HG03135 (cell line): Measurements from ENCODE around the gene DAND5.

Experiments
- ATAC-seq: cut with Tn5 transposase; IDR thresholded peaks from one replicate; pipeline ENCODE4 v1.9.1; 2021; ENCODE audit warnings: mild to moderate bottlenecking, moderate library complexity; ENCODE audit not compliant: unreplicated experiment

The DAND5 gene, protein sequence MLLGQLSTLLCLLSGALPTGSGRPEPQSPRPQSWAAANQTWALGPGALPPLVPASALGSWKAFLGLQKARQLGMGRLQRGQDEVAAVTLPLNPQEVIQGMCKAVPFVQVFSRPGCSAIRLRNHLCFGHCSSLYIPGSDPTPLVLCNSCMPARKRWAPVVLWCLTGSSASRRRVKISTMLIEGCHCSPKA

DNA sequence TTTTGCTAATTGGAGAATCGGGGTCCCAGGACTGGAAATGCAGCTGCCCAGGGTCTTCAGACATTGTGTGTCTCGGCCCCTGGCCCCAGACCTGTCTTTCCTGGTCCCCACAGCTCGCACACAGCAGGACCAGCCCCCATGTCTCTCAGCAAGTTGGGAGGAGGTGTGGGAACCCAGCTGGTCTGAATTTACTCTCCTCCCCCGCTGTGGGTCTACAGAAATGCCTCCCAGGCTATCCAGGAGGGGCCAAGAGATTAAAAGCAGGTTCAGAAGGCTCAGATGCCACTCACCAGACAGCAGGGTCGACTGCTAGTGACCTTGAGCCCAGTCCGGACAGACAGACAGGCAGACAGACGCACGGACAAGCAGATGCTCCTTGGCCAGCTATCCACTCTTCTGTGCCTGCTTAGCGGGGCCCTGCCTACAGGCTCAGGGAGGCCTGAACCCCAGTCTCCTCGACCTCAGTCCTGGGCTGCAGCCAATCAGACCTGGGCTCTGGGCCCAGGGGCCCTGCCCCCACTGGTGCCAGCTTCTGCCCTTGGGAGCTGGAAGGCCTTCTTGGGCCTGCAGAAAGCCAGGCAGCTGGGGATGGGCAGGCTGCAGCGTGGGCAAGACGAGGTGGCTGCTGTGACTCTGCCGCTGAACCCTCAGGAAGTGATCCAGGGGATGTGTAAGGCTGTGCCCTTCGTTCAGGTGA, at the start of gene DAND5:
DAND5 (plus strand) TSS at position 285 of the 697 bp plus-strand sequence; CDS start at position 370, 85 bp downstream.
- no peak for ATAC-seq

DNA sequence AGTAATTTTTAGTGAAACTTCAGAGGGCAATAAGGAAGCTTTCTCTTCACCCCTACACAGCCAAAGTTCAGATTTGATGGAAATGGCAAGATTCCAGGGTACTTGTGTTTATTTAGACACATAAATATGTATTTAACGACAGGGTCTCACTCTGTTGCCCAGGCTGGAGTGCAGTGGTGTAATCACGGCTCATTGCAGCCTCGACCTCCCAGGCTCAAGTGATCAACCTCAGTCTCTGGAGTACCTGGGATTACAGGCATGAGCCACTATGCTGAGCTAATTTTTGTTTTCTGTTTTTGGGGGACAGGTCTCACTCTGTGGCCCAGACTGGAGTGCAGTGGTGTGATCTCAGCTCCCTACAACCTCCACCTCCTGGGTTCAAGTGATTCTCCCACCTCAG, 48.3 kb upstream of the DAND5 start:
- no peak for ATAC-seq

DNA sequence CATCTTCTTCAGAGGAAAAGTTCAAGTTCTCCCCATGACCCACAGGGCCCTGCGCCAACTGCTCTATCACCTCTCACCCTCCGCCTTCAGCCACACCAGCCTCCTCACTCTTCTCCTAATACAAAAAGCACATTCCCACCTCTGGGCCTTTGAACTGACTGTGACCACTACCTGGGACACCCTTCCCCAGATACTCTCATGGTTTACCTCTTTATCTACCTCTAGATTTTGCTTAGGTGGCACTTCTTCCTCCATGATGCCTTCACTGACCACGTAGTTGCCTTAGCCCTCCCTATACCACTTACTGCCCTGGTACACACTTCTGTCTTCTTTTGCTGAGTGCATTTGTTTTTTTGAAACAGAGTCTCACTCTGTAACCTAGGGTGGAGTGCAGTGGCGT, 46.4 kb upstream of the DAND5 start:
- no peak for ATAC-seq

DNA sequence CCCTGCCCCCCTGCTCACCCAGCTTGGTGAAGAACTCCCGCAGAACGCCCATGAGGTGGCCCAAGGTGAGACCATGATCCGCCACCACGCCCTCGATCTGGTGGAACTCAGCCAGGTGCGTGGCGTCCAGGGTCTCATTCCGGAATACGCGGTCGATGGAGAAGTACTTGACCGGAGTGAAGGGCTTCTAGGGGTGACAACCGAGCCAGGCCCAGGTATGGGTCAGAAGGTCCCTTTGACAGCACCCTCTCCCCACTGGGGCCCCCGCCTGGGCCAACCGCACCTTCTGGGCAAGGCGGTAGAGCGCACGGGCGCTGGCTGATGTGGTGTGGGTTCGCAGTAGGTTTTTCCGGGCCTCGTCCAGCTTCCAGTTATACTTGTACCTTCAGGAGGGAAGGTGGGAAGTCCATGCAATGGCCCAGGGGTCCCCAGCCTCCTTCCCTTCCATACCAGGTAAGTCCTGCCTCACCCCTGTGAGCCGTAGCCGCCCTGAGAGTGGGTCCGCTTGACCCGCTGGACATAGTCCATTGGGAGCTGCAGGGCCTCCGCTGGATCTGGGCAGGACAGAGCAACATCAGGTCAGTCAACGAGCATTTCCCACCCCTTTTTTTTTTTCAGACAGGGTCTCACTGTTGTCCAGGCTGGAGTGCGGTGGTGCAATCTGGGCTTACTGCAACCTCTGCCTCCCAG, 44.6 kb upstream of the DAND5 start:
- ATAC-seq, result no peak

DNA sequence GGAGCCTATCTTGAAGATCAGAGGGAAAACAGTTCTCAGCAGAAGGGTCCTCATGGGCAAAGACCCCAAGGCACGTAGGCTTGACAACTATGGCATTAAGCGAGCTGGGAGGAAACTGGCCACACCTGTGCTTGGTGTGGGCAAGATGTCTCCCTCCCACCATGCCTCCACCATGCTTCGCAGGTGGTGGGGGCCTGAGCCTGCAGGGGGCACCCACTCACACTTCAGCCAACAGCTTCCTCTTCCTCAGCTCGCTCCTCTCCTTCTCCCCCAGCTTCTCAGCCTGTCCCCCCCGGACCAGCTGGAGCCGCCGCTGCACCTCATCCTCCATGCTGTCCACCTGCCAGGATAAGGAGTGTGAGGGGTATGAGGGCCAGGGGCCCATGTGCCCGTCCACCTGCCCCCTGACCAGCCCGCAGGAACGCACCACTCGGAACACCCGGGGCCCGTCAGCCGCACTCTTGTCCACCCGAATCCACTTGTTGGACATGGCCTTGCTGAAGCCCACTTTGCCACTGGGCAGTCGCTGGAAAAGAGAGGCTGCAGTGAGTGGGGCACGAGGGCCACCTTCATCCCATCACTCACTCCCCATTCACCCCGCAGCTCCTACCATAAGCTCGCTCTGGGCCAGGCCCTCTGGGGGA, 39.3 kb upstream of the DAND5 start:
- ATAC-seq, result no peak

DNA sequence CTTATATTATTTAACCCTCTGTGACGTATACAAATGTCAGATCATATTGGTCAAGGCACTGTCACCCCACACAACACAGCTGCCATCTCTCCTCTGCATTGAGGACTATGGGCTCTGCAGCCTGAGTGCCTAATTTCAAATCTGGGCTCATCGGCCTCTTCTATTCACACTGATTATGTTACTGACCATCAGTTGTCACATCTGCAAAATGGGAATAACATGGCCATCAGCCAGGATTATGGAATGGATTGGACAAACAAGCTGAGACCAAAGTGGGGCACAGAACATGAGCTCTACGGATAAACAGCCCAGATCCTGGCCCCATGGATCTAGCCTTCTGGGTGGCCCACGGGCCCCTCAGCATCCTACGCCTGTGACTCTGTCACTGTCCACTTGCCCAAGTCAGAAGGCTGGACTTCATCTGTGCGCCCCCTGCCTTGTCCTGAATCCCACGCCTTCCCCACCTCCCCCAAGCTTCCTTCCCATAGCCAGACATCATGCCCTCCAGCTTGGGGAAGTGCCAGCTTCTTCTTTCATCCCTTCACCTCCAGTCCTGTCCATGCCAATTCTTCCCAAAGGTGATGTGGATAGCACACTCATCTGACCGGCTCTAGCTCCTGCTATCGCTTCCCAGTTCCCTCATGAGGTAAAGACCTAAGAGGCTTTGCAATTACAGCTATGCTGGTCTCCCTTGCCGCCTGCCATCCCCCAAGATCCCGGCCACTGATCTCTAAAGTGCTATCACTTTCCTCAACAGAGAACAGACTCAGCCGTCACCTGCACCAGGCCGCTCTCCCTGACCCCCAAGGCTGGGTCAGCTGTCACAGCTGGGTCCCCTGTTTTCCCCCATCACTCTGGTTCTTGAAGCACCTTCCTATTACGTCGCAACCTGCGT, 36.7 kb upstream of the DAND5 start:
- peak; percentile 14 for ATAC-seq

DNA sequence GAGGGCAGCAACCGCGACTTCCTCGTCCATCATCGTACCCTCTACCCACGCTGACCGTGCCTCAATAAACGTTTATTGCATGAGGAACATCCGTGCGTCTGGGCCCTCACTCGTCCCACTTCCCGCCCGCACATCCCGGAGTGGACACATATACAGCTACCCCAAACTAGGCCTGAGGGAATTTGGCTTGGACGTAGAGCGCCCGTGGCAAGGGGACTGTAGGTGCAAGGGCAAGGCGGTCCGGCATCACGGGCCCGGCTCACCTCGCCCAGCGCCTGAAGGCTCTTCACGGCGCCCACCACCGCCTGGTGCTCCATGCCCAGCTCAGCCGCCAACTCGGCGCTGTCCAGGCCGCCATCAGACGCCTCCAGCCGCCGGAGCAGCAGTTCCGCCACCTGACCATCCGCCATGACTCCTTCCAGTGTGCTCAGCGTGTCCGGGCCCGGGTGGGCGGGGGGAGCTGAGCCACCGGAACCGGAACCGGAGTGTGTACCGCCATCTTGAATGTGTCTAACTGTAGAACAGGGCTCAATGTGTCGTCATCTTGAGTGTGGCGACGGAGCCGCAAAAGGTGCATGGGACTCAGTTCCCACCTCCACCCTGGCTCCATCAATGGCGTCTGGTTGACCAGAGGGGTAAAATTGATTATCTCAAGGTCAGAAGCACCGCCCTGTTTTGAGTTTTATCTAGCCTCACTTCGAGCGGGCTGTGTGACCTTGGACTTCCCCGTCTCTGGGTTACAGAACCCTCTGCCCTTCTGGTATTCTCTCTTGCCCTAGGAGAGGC, 35.9 kb upstream of the DAND5 start, which contains the start of gene FARSA:
FARSA (minus strand) TSS at position 425 of the 786 bp plus-strand sequence; CDS start at position 410, 15 bp downstream.
- ATAC-seq, result peak; percentile 43

DNA sequence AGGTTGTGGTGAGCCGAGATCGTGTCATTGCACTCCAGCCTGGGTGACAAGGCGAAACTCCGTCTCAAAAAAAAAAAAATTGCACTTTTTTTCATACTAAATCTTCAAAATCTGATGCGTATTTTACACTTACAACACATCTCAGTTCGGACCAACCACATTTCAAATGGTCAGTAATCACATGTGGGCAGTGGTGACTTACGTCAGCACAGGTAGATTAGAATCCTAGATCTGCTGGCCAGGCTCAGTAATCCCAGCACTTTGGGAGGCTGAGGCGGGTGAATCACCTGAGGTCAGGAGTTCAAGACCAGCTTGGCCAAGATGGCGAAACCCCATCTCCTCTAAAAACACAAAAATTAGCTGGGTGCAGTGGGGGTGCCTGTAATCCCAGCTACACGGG, 34.3 kb upstream of the DAND5 start:
- ATAC-seq, result no peak

DNA sequence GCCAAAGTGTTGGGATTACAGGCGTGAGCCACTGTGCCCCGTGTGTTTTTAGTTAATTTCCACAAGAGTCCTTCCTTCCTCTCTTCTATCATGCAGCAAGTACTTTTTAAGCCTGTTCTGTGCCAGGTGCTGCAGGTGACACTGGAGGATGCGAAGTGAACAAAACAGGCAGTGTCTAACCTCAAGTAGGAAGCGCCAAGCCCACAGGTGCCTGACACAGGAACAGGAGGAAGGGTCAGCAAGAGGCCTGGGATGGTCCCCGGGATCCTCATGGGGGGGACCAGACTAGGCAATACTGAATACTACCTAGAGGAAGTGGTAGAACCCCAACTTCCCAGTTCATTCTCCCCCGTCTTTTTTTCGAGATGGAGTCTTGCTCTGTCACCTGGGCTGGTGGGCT, 32.8 kb upstream of the DAND5 start:
- ATAC-seq, result no peak

DNA sequence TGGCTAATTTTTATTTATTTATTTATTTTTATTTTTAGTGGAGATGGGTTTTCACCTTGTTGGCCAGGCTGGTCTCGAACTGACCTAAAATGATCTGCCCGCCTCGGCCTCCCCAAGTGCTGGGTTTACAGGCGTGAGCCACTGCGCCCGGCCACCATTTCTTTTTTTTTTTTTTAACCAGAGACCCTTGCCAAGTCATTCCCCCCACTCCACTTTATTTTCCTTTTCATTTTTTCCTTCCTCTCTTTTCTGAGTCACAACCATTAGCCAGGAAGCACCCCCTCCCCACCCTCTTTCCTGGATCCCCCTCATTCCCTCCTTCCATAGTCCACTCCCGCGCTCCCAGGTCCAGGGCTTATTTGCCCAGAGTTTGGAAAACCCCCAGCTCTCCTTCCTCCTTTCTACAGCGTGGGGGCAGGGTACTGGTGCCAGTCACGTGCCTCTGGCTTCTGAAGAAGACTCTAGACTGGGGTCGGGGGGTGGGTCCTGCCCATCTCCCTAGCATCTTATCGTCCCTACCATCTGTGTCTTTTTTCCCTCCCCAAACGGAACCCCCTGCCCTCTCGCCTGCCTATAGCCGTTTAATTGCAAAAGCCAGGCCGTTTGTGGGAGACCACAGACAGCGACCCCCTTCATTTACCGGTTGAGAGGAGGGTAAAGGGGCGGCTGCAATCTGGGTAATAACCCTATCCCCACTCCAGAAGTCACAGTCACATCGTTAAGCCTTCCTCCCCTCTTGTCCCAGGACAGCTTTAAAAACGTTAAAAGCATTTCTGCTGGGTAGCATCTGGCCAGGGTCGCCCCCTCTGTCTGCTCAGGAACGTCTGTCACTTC, 32.1 kb upstream of the DAND5 start:
- no peak for ATAC-seq

DNA sequence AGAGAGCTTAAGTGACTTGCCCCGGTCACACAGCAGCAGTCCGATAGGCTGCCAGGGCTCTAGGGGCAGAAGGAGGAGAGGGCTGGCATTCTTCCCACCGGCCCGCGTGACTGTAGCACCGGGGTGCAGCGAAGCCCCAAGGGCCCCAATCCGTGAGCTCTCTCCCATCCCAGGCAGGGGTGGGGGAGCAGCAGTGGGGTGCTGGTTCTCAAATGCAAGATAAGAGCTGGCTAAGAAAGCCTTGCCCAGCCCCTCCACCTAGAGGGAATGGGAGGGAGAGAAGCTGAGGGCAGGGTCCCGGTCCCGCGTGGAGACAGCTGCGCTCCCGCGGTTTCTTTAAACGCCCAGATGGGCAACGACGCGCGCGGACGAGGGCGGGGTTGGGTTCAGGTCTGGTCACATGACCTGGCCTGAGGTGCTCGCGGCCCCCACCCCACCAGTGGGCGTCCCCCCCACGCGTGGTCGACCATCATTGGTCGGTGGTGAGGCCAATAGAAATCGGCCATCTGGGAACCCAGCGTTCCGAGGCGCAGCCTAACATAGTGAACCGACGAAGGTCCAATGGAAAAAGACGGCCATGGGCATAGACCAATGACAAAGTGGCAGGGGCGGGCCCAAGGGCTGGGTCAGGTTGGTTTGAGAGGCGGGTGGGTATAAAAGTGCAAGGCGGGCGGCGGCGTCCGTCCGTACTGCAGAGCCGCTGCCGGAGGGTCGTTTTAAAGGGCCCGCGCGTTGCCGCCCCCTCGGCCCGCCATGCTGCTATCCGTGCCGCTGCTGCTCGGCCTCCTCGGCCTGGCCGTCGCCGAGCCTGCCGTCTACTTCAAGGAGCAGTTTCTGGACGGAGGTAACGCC, 31.2 kb upstream of the DAND5 start, which contains the start of gene CALR:
CALR (plus strand) TSS at position 683 of the 852 bp plus-strand sequence; CDS start at position 754, 71 bp downstream.
- peak; percentile 83 for ATAC-seq

DNA sequence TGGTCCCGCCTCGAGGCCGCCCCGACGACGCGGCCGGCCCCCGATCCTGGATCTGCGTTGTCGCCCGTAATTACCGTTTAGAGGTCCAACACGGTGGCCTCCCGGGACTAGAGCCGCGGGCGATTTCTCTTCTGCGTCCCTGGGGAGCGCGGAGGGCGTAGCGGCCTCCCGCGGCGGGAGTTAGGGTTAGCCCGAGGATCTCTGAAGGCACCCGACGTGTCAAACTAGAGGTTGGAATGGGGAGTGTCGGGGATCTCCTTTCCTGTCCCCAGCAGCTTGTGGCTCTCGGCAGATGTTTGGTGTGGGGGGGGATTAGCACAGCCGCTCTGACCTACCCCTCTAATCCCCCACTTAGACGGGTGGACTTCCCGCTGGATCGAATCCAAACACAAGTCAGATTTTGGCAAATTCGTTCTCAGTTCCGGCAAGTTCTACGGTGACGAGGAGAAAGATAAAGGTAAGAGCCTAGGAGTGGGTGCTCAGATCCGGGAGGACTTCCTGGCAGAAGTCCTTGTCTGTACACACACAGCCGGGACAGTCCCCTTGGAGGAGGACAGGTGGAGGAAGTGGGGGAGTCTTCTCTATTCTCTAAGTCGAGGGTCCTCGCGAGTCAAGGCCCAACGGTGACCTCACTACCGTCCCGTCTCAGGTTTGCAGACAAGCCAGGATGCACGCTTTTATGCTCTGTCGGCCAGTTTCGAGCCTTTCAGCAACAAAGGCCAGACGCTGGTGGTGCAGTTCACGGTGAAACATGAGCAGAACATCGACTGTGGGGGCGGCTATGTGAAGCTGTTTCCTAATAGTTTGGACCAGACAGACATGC, 30.4 kb upstream of the DAND5 start:
- peak; percentile 7 for ATAC-seq

DNA sequence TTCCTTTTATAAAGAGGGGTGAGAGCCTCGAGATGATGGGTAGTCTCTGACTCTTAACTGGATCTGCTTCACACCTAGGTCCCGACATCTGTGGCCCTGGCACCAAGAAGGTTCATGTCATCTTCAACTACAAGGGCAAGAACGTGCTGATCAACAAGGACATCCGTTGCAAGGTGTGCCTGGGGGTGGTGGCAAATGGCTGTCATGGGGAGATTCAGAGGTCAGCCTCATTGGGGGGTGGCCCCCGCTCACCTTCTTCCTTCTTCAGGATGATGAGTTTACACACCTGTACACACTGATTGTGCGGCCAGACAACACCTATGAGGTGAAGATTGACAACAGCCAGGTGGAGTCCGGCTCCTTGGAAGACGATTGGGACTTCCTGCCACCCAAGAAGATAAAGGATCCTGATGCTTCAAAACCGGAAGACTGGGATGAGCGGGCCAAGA, 29.4 kb upstream of the DAND5 start:
- ATAC-seq, result no peak

DNA sequence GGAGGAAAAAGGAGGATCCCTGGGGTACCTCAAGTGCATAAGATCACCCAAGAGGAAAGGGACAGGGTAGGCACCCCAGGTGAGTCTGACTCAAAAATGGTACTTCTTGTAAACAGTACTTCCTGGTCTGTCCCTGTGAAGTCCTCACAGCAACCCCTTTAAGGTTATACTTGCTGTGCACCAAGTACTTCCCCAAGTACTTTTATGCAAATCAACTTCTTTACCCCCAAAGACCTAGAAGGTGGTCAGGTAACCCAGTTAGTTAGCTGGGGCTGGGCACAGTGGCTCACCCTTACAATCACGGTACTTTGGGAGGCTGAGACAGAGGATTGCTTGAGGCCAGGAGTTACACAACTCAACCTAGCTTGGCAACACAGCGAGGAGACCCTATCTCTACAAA, 28.5 kb upstream of the DAND5 start:
- ATAC-seq, result no peak

DNA sequence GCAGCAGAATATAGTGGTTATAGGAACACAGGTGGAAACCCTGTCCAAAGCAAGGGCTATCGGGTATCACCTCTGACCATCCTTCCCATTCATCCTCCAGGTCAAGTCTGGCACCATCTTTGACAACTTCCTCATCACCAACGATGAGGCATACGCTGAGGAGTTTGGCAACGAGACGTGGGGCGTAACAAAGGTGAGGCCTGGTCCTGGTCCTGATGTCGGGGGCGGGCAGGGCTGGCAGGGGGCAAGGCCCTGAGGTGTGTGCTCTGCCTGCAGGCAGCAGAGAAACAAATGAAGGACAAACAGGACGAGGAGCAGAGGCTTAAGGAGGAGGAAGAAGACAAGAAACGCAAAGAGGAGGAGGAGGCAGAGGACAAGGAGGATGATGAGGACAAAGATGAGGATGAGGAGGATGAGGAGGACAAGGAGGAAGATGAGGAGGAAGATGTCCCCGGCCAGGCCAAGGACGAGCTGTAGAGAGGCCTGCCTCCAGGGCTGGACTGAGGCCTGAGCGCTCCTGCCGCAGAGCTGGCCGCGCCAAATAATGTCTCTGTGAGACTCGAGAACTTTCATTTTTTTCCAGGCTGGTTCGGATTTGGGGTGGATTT, 25.8 kb upstream of the DAND5 start:
- no peak for ATAC-seq

DNA sequence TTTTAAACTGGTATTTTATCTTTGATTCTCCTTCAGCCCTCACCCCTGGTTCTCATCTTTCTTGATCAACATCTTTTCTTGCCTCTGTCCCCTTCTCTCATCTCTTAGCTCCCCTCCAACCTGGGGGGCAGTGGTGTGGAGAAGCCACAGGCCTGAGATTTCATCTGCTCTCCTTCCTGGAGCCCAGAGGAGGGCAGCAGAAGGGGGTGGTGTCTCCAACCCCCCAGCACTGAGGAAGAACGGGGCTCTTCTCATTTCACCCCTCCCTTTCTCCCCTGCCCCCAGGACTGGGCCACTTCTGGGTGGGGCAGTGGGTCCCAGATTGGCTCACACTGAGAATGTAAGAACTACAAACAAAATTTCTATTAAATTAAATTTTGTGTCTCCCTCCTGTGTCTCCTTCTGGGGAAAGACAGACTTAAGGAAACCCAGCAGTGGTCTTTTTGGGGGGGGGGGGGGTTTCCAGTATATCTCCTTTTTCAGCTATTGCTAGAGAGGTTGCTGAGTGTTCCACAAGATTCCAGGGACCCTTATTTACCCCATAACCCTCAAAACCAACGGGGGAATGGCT, 25.2 kb upstream of the DAND5 start:
- no peak for ATAC-seq
